ENCODE data around the gene TNRC18.

Gene TNRC18

GRCh38 chr7:5430612-5430947, 6.9 kb upstream of the TNRC18 start (continued):
- no peak for TF ChIP-seq ZNF433 (tag by site-specific recombination; IDR thresholded peaks at IDR 0.05; ENCODE audit: low read depth)
- TF ChIP-seq ZSCAN5A (tag by site-specific recombination; IDR thresholded peaks at IDR 0.05): no peak
- no peak for TF ChIP-seq ZNF169 (tag by site-specific recombination; IDR thresholded peaks at IDR 0.05)

- Histone ChIP-seq H3K9me3 (ENCODE audit: control insufficient read depth, insufficient read depth, low read depth, low read length) (no peaks in the 10 kb centered on the region), H3K4me3 (ENCODE audit: low read depth, low read length) (peak overlapping the region; percentile 37), H3K36me3 (ENCODE audit: control insufficient read depth in 2 of 2, insufficient read depth in 1 of 2, low read length in 2 of 2) (peaks cover 0 to 6% of the 10 kb centered on the region in 2 experiments; a peak in 1 of 3 replicates), H3K4me1 (ENCODE audit: control insufficient read depth, insufficient read depth, low read length) (peaks cover 12% of the 10 kb centered on the region), H3K27ac (ENCODE audit: extremely low read depth, low read depth, low read length) (peak overlapping the region; percentile 99)
- ChIA-PET CTCF (interaction anchor here (1.1 to 1.9 kb wide), 2 partner anchors 20 to 64 kb away, joined by 5 to 8 read pairs; no protein-coding TSS in a partner anchor), POLR2A (interaction anchor here (0.6 to 1.2 kb wide), 5 partner anchors 8 to 45 kb away, joined by 3 to 8 read pairs (median 4); no protein-coding TSS in a partner anchor)
- TF ChIP-seq CTCF (tag by site-specific recombination; IDR thresholded peaks at IDR 0.05) (no peak), PRDM10 (tag by site-specific recombination; IDR thresholded peaks at IDR 0.05) (0 out of 2 replicates have a peak, but pooled peaks have one; percentile 27), ZNF354C (tag by site-specific recombination; IDR thresholded peaks at IDR 0.05; ENCODE audit: borderline replicate concordance, low read depth) (no peak), SP7 (tag by site-specific recombination; IDR thresholded peaks at IDR 0.05) (peak; percentile 50), KLF10 (tag by site-specific recombination; IDR thresholded peaks at IDR 0.05) (no peak), OVOL3 (tag by site-specific recombination; IDR thresholded peaks at IDR 0.05) (no peak), ZNF426 (tag by site-specific recombination; IDR thresholded peaks at IDR 0.05) (no peak), ZSCAN4 (tag by site-specific recombination; IDR thresholded peaks at IDR 0.05) (no peak), BCL11B (tag by site-specific recombination; IDR thresholded peaks at IDR 0.05; ENCODE audit: low read depth) (no peak), TRIM28 (IDR thresholded peaks at IDR 0.05; ENCODE audit: borderline replicate concordance, low read length) (no peak), ZNF561 (tag by site-specific recombination; IDR thresholded peaks at IDR 0.05; ENCODE audit: borderline replicate concordance) (no peak), ZNF404 (tag by site-specific recombination; IDR thresholded peaks at IDR 0.05) (no peak), ZBTB21 (tag by site-specific recombination; IDR thresholded peaks at IDR 0.05) (no peak), ZNF530 (tag by site-specific recombination; IDR thresholded peaks at IDR 0.05; ENCODE audit: low read depth) (no peak), BCL11A (tag by site-specific recombination; IDR thresholded peaks at IDR 0.05; ENCODE audit: low read depth) (no peak), ZNF335 (tag by site-specific recombination; conservative IDR thresholded peaks at IDR 0.05) (no peak), SCRT2 (tag by site-specific recombination; IDR thresholded peaks at IDR 0.05) (no peak), ZNF549 (tag by site-specific recombination; IDR thresholded peaks at IDR 0.05) (no peak), ZNF830 (tag by site-specific recombination; IDR thresholded peaks at IDR 0.05; ENCODE audit: low read depth) (no peak), ZXDB (tag by site-specific recombination; IDR thresholded peaks at IDR 0.05) (peak; percentile 11; the same call in 1 of the 2 replicates), HOXD13 (CRISPR knock-in tag; IDR thresholded peaks at IDR 0.05; ENCODE audit: borderline replicate concordance) (no peak), OSR2 (tag by site-specific recombination; IDR thresholded peaks at IDR 0.05) (no peak), ZNF704 (tag by site-specific recombination; IDR thresholded peaks at IDR 0.05) (no peak), ZNF555 (tag by site-specific recombination; conservative IDR thresholded peaks at IDR 0.05) (no peak)
These were observed 6.4 kb upstream of the TNRC18 start for GRCh38 chr7:5429857-5430611.

Data from HEK293 (cell line).